ENCODE results near the gene CRTC1.

- TF ChIP-seq BHLHE40 (IDR thresholded peaks at IDR 0.05; ENCODE audit: borderline replicate concordance) (no peak), LEF1 (IDR thresholded peaks at IDR 0.05; ENCODE audit: borderline replicate concordance) (no peak)
These were observed 38.4 kb upstream of the CRTC1 start for GRCh38 chr19:18645035-18645511.
